Mononuclear cell (primary cell): ENCODE measurements around the gene EMILIN3. TPM values are rescaled to one million over a fixed set of nuclear protein-coding genes. Genes with fewer than 3 reads are reported as not detected.
"Not testable (repeated sequence)": the region's sequence is repeated elsewhere in the genome, so short reads cannot be mapped to it uniquely, and the experiment has no call there.

Experiments used
- H3K27me3 ChIP-seq: 2 replicates; pipeline ENCODE4 v1.6.0; 2011; ENCODE audit warnings: low read length, control low read depth; ENCODE audit not compliant: insufficient read depth
- H3K4me1 ChIP-seq: 2 replicates; pipeline ENCODE4 v1.5.1; 2011; ENCODE audit warnings: mild to moderate bottlenecking, low read length, control low read depth; ENCODE audit not compliant: insufficient read depth
- H3K4me3 ChIP-seq: 2 replicates; pipeline ENCODE4 v1.5.1; 2011; ENCODE audit warnings: mild to moderate bottlenecking, low read length, moderate library complexity
- H3K9me3 ChIP-seq: 2 replicates; pipeline ENCODE4 v1.5.1; 2011; ENCODE audit warnings: low read depth, mild to moderate bottlenecking, control low read depth, low read length
- total RNA-seq: library from RNA; depleted of rRNA; stranded (reverse); fragments of >200 nt; gene quantifications from one replicate; pipeline ENCODE4 v1.2.3, GENCODE V29; 2012

Gene EMILIN3
- total RNA-seq, 1 donor, result under 0.01 TPM

DNA sequence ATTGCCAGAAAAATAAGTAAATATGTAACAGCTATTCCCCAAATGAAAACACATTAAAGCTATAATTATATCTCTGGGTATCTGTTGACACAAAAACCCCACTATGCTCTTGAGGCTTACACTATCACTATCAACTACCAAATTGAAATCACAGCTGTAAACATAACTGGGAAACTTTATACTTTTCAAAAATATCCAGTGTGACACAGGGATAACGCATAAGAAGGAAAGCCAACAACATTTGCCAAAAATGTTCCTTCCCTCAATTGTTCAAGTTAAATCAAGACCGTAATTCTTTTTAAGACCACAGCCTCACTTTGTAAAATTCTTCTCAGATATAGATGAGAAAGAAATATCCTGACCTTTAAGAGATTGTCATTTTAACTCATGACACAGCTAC is 52.2 kb downstream of the EMILIN3 start:
- H3K9me3 ChIP-seq, result no peaks in the 10 kb centered on the region
- H3K4me3 ChIP-seq, result no peak overlapping the region
- no peaks in the 10 kb centered on the region for H3K27me3 ChIP-seq
- peaks cover 12% of the 10 kb centered on the region for H3K4me1 ChIP-seq

DNA sequence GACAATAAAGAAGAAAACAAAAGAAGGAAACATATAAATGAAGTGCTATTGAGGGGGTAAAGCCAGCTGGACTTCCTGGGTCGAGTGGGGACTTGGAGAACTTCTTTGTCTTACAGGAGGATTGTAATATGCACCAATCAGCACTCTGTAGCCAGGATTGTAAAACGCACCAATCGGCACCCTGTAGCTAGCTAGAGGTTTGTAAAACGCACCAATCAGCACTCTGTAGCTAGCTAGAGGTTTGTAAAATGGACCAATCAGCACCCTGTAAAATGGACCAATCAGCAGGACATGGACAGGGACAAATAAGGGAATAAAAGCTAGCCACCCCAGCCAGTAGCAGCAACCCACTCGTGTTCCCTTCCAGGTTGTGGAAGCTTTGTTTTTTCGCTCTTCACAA is 54.6 kb downstream of the EMILIN3 start:
- not testable (repeated sequence) for H3K9me3 ChIP-seq, H3K27me3 ChIP-seq

More for the DNA sequence above, 54.6 kb downstream of the EMILIN3 start:
- not testable (repeated sequence) for H3K4me3 ChIP-seq
- H3K4me1 ChIP-seq, result peaks cover 19% of the 10 kb centered on the region

Other genes with a start within 250 kb of the EMILIN3 start
- gene PLCG1, start 229.3 kb downstream of the EMILIN3 start, total RNA-seq, result 115 TPM
- gene ZHX3, start 49.1 kb downstream of the EMILIN3 start, total RNA-seq, result 4.3 TPM
- 0.10 TPM for gene LPIN3, start 26.0 kb downstream of the EMILIN3 start, total RNA-seq